HepG2 (cell line): ENCODE results near the gene OR5T3. TPM values are rescaled to one million over a fixed set of nuclear protein-coding genes. Genes with fewer than 3 reads are reported as not detected.
A peak's percentile ranks its signal among the peaks of the same experiment; 100 is the strongest.

Experiments
- ATAC-seq: fragments of 200-7000 bp; cut with Tn5 transposase; 3 replicates; pipeline ENCODE4 v1.9.1; 2020; ENCODE audit warnings: mild to moderate bottlenecking, moderate library complexity
- BruUV-seq: library from RNA; stranded (reverse); fragments of 400-500 nt; replicated peaks from 2 replicates; lab custom pipeline; 2021; lab: Mats Ljungman, UMichigan
- CTCF ChIA-PET: fragments of 300-600 bp; formaldehyde crosslinking; extraction: SDS; loops from one replicate; lab custom pipeline; 2021; ENCODE audit warnings: low total read pairs, inconsistent platforms, low intra/inter-chr PET ratio; lab: Yijun Ruan, JAX
- POLR2A ChIA-PET: fragments of 350-600 bp; sonication (Branson Sonifier 250); formaldehyde crosslinking; loops from one replicate; lab custom pipeline; 2020; ENCODE audit warnings: antibody characterized with exemption, inconsistent platforms; lab: Yijun Ruan, JAX
- DNase-seq: peaks from one replicate; pipeline ENCODE4 v3.0.0-alpha.2; 2015; ENCODE audit warnings: low spot score
- FAIRE-seq: peaks from 3 replicates; lab custom pipeline; 2011; peaks lifted over from hg19 to GRCh38; lab: Jason Lieb, UNC
- H2AFZ ChIP-seq: one replicate; pipeline ENCODE4 v1.6.1; 2011; ENCODE audit warnings: low read length, inconsistent platforms
- H3K27ac ChIP-seq: fragments of 300-600 bp; 3 replicates; pipeline ENCODE4 v1.8.0; 2011; ENCODE audit warnings: mixed run types, mild to moderate bottlenecking, mixed read lengths, low read length, inconsistent platforms; ENCODE audit not compliant: insufficient read depth; ENCODE audit errors: extremely low read length
- H3K27me3 ChIP-seq, 2 experiments: fragments of 200-600 bp in 1 of 2; 2 replicates in 1 of 2; 3 replicates in 1 of 2; pipeline versions ENCODE4 v1.6.0 to v1.8.0; 2011; ENCODE audit warnings: low read length in 2 of 2, mild to moderate bottlenecking in 2 of 2, moderate library complexity in 2 of 2, inconsistent platforms in 1 of 2; ENCODE audit not compliant: insufficient read depth in 2 of 2, control insufficient read depth in 1 of 2
- H3K36me3 ChIP-seq, 2 experiments: fragments of 200-600 bp in 1 of 2; replicated peaks in 1 of 2; 2 replicates in 1 of 2; 3 replicates in 1 of 2; pipeline versions ENCODE4 v1.5.1 to v1.8.0; 2011; ENCODE audit warnings: low read length in 2 of 2, inconsistent platforms in 1 of 2; ENCODE audit not compliant: insufficient read depth in 2 of 2, control insufficient read depth in 1 of 2
- H3K4me1 ChIP-seq: 2 replicates; pipeline ENCODE4 v1.5.1; 2012; ENCODE audit warnings: low read length, inconsistent platforms; ENCODE audit not compliant: insufficient read depth
- H3K4me2 ChIP-seq: 2 replicates; pipeline ENCODE4 v1.6.0; 2011; ENCODE audit warnings: low read depth, low read length, inconsistent platforms
- H3K4me3 ChIP-seq, 3 experiments: fragments of 200-600 bp in 1 of 3; sonication (generic), shearing (Covaris generic) in 1 of 3; replicated peaks in 1 of 3; 2 replicates each; pipeline ENCODE4 v1.5.1; 2011 to 2016; ENCODE audit warnings: low read length in 3 of 3, inconsistent platforms in 2 of 3, low read depth in 2 of 3, mild to moderate bottlenecking in 2 of 3, control low read depth in 1 of 3, mixed read lengths in 1 of 3; ENCODE audit not compliant: insufficient read depth in 1 of 3
- H3K79me2 ChIP-seq: one replicate; pipeline ENCODE4 v1.6.1; 2011; ENCODE audit warnings: low read length, inconsistent platforms; ENCODE audit not compliant: insufficient read depth
- H3K9ac ChIP-seq: 2 replicates; pipeline ENCODE4 v1.6.0; 2011; ENCODE audit warnings: mild to moderate bottlenecking, low read depth, low read length, inconsistent platforms; ENCODE audit not compliant: insufficient read depth
- H3K9me3 ChIP-seq: 2 replicates; pipeline ENCODE4 v1.5.1; 2012; ENCODE audit warnings: mild to moderate bottlenecking, low read length
- H4K20me1 ChIP-seq: 2 replicates; pipeline ENCODE4 v1.6.0; 2011; ENCODE audit warnings: inconsistent platforms, mild to moderate bottlenecking, low read length, moderate library complexity; ENCODE audit not compliant: insufficient read depth
- HNRNPH1 ChIP-seq: fragments of 200-400 bp; formaldehyde crosslinking; optimal IDR thresholded peaks from 2 replicates; pipeline ENCODE3; 2017; ENCODE audit warnings: mild to moderate bottlenecking, low read depth, low read length
- KDM2A ChIP-seq: sonication (generic); formaldehyde crosslinking; IDR thresholded peaks from 2 replicates; pipeline ENCODE4 v1.4.0; 2020; ENCODE audit warnings: low read depth, missing genetic modification reagents, borderline replicate concordance
- MAFF ChIP-seq: IDR thresholded peaks from 2 replicates; pipeline ENCODE4 v1.6.1; 2011; ENCODE audit warnings: low read depth, low read length, improper control_type of control experiment
- MAFK ChIP-seq, 2 experiments: IDR thresholded peaks in 1 of 2; conservative IDR thresholded peaks in 1 of 2; 2 replicates each; pipeline ENCODE4 v1.6.1; 2011; ENCODE audit warnings: improper control_type of control experiment in 2 of 2, low read length in 2 of 2
- RBM39 ChIP-seq: fragments of 200-400 bp; formaldehyde crosslinking; IDR thresholded peaks from one replicate; pipeline ENCODE4 v1.6.1; 2018; ENCODE audit warnings: antibody characterized with exemption, mild to moderate bottlenecking, low read depth, low read length; ENCODE audit not compliant: poor library complexity, severe bottlenecking
- TBX2 ChIP-seq: sonication (generic); formaldehyde crosslinking; IDR thresholded peaks from 2 replicates; pipeline ENCODE4 v1.5.0; 2020; ENCODE audit warnings: missing genetic modification reagents, mild to moderate bottlenecking, borderline replicate concordance
- USF2 ChIP-seq, 2 experiments: sonication (generic) in 1 of 2; formaldehyde crosslinking in 1 of 2; IDR thresholded peaks; 2 replicates each; pipeline versions ENCODE4 v1.5.1 to v1.6.1; 2011 to 2020; ENCODE audit warnings: borderline replicate concordance in 1 of 2, low read depth in 1 of 2, low read length in 1 of 2, mild to moderate bottlenecking in 1 of 2, missing genetic modification reagents in 1 of 2, moderate library complexity in 1 of 2
- ZHX2 ChIP-seq, 2 experiments: sonication (generic) in 1 of 2; formaldehyde crosslinking in 1 of 2; IDR thresholded peaks; 2 replicates each; pipeline versions ENCODE4 v1.6.1 to v1.9.0; 2014 to 2022; ENCODE audit warnings: antibody characterized with exemption in 1 of 2, borderline replicate concordance in 1 of 2, inconsistent platforms in 1 of 2, low read depth in 1 of 2, missing genetic modification reagents in 1 of 2
- ZNF619 ChIP-seq: sonication (generic); formaldehyde crosslinking; IDR thresholded peaks from 2 replicates; pipeline ENCODE4 v1.4.0; 2020; ENCODE audit warnings: mild to moderate bottlenecking, missing genetic modification reagents
- WGBS: methylation state at CpG from one replicate; pipeline ENCODE4 v1.1.6; 2017; ENCODE audit warnings: low lambda C conversion rate; 5-methylcytosine and 5-hydroxymethylcytosine counted together
- in situ Hi-C: cut with HindIII; loops from 2 replicates; pipeline ENCODE4 v1.10.0; 2017; ENCODE audit warnings: low pct_unique_long_range_greater_than_20kb; ENCODE audit not compliant: extremely low pct_ligation_motif_present
- intact Hi-C: fragments of 100-400 bp; cut with micrococcal nuclease; formaldehyde crosslinking; loops from one replicate; pipeline ENCODE4 v1.10.0; 2022; ENCODE audit not compliant: unreplicated experiment
- polyA plus RNA-seq, 8 experiments: library from polyadenylated mRNA; depleted of rRNA in 3 of 8; stranded (reverse) in 7 of 8; unstranded in 1 of 8; fragments of >200 nt; fragmentation: Illumina TruSeq in 4 of 8; extraction: Trizol in 4 of 8; gene quantifications; 2 replicates each; pipeline versions ENCODE4 v1.2.1 to v1.2.3, GENCODE V29; 2011 to 2016; ENCODE audit warnings: low read depth in 4 of 8, missing spikeins in 1 of 8, mixed read lengths in 1 of 8; ENCODE audit not compliant: insufficient read depth in 1 of 8
- total RNA-seq, 5 experiments: library from RNA; depleted of rRNA; stranded (reverse); fragments of >200 nt; fragmentation: Illumina TruSeq; extraction: Trizol; gene quantifications; 2 replicates each; pipeline ENCODE4 v1.2.3, GENCODE V29; 2016; ENCODE audit warnings: low read depth in 1 of 5

The OR5T3 gene
- total and polyA plus RNA-seq, 2 of the 13 experiments (the other 11 are each of a cell fraction or from before 2014, with no cell fraction given): not detected

GRCh38 chr11:56207790-56208189, 44.3 kb upstream of the OR5T3 start:
- Histone ChIP-seq H3K27ac (no peak overlapping the region), H3K36me3 (no peaks in the 10 kb centered on the region), H3K27me3 (no peaks in the 10 kb centered on the region), H3K9ac (no peak overlapping the region), H3K4me3 (no peak overlapping the region), H3K4me2 (no peak overlapping the region), H3K79me2 (no peaks in the 10 kb centered on the region), H4K20me1 (no peaks in the 10 kb centered on the region), H3K4me1 (no peaks in the 10 kb centered on the region), H3K9me3 (peaks cover 36% of the 10 kb centered on the region; the same call in 1 of the 2 replicates), H2AFZ (no peak overlapping the region)
- DNase-seq: no peak
- in situ Hi-C loops (no loop called here), intact Hi-C loops (loop anchor here (10.0 kb wide), 1 partner anchor 53 kb away; no protein-coding TSS in a partner anchor)
- no peak for ATAC-seq
- ChIA-PET CTCF (no interaction called here), POLR2A (no interaction called here)
- no peak for FAIRE-seq
- no TSS peak for BruUV-seq
- TF ChIP-seq HNRNPH1 (no peak), MAFK (conservative IDR thresholded peaks at IDR 0.05 in 1 of 2, IDR thresholded peaks at IDR 0.05 in 1 of 2; ENCODE audit: low read length in 2 of 2) (peak; percentile 93 to 99), MAFF (peak; percentile 97)
- 4% methylated on average over 1 of the region's 1 CpG for WGBS

GRCh38 chr11:56214537-56214936, 37.5 kb upstream of the OR5T3 start:
- no peak overlapping the region for H2AFZ ChIP-seq
- H3K79me2 ChIP-seq: no peaks in the 10 kb centered on the region
- FAIRE-seq: no peak
- no TSS peak for BruUV-seq
- ChIA-PET CTCF (no interaction called here), POLR2A (no interaction called here)
- 0% methylated on average over 2 of the region's 2 CpGs for WGBS
- H3K9ac ChIP-seq: no peak overlapping the region
- no peaks in the 10 kb centered on the region for H4K20me1 ChIP-seq
- no peak overlapping the region for H3K27ac ChIP-seq
- no peak overlapping the region for H3K4me3 ChIP-seq
- no peak for DNase-seq
- ATAC-seq: no peak
- H3K27me3 ChIP-seq: no peaks in the 10 kb centered on the region
- H3K36me3 ChIP-seq: no peaks in the 10 kb centered on the region
- H3K4me2 ChIP-seq: no peak overlapping the region
- no peaks in the 10 kb centered on the region for H3K4me1 ChIP-seq
- in situ Hi-C loops (no loop called here), intact Hi-C loops (no loop called here)
- H3K9me3 ChIP-seq: peaks cover 52% of the 10 kb centered on the region
- TF ChIP-seq RBM39: no peak
- TF ChIP-seq ZHX2 (IDR thresholded peaks at IDR 0.05; ENCODE audit: low read depth): no peak
- TF ChIP-seq ZHX2 (CRISPR knock-in tag; IDR thresholded peaks at IDR 0.05; ENCODE audit: borderline replicate concordance): no peak
- TF ChIP-seq USF2 (IDR thresholded peaks at IDR 0.05; ENCODE audit: low read depth, low read length): no peak
- TF ChIP-seq USF2 (CRISPR knock-in tag; IDR thresholded peaks at IDR 0.05; ENCODE audit: borderline replicate concordance): no peak
- TF ChIP-seq KDM2A (CRISPR knock-in tag): no peak
- no peak for TF ChIP-seq TBX2
- no peak for TF ChIP-seq ZNF619 (CRISPR knock-in tag)
